Activated naive CD8-positive, alpha-beta T cell treated with anti-CD3 and anti-CD28 coated beads, Interleukin-2, amount 50 U/mL, for 24 hours (primary cell): ENCODE results near the gene KLHL14.
"Not testable (repeated sequence)": the region's sequence is repeated elsewhere in the genome, so short reads cannot be mapped to it uniquely, and the experiment has no call there.

Source experiments
- ATAC-seq: fragments of 150-1000 bp; cut with Tn5 transposase; one replicate; pipeline ENCODE4 v1.10.0; 2021
- DNase-seq: peaks from one replicate; pipeline ENCODE4 v3.0.0; 2021
- H3K27ac Mint-ChIP-seq: one replicate; pipeline ENCODE4 v1.8.0; 2021; ENCODE audit warnings: mild to moderate bottlenecking, mixed read lengths
- H3K27me3 Mint-ChIP-seq: one replicate; pipeline ENCODE4 v1.8.0; 2021; ENCODE audit warnings: mixed read lengths
- H3K36me3 Mint-ChIP-seq: one replicate; pipeline ENCODE4 v1.8.0; 2021; ENCODE audit warnings: low read depth, mixed read lengths
- H3K4me1 Mint-ChIP-seq: one replicate; pipeline ENCODE4 v1.8.0; 2021; ENCODE audit warnings: mixed read lengths
- H3K4me3 Mint-ChIP-seq: one replicate; pipeline ENCODE4 v1.8.0; 2021; ENCODE audit warnings: mild to moderate bottlenecking, moderate library complexity, mixed read lengths
- H3K9me3 Mint-ChIP-seq: one replicate; pipeline ENCODE4 v1.8.0; 2021; ENCODE audit warnings: mixed read lengths

KLHL14 gene

GRCh38 chr18:32670727-32671126, 102.1 kb downstream of the KLHL14 start:
- Mint-ChIP-seq H3K9me3 (no peaks in the 10 kb centered on the region), H3K4me3 (no peak overlapping the region), H3K4me1 (no peaks in the 10 kb centered on the region), H3K27me3 (peaks cover under 1% of the 10 kb centered on the region), H3K36me3 (no peaks in the 10 kb centered on the region), H3K27ac (no peak overlapping the region)
- no peak for DNase-seq
- ATAC-seq = no peak

GRCh38 chr18:32669549-32670165, 103.2 kb downstream of the KLHL14 start:
- Mint-ChIP-seq H3K9me3 (no peaks in the 10 kb centered on the region), H3K27ac (no peak overlapping the region), H3K4me1 (no peaks in the 10 kb centered on the region), H3K36me3 (no peaks in the 10 kb centered on the region), H3K4me3 (no peak overlapping the region), H3K27me3 (peaks cover 2% of the 10 kb centered on the region)
- DNase-seq (no peak), ATAC-seq (peak; percentile 36)

GRCh38 chr18:32668956-32669355, 103.9 kb downstream of the KLHL14 start:
- DNase-seq (no peak), ATAC-seq (no peak)
- Mint-ChIP-seq H3K9me3 (no peaks in the 10 kb centered on the region), H3K4me3 (no peak overlapping the region), H3K27ac (no peak overlapping the region), H3K4me1 (no peaks in the 10 kb centered on the region), H3K36me3 (no peaks in the 10 kb centered on the region), H3K27me3 (peaks cover 2% of the 10 kb centered on the region)

- Mint-ChIP-seq H3K27me3 (peaks cover 10% of the 10 kb centered on the region), H3K27ac (no peak overlapping the region), H3K4me1 (no peaks in the 10 kb centered on the region), H3K4me3 (no peak overlapping the region), H3K36me3 (no peaks in the 10 kb centered on the region), H3K9me3 (peaks cover 11% of the 10 kb centered on the region)
- ATAC-seq (no peak), DNase-seq (no peak)
Observed at GRCh38 chr18:32661486-32662299, 111.1 kb downstream of the KLHL14 start.

- not testable (repeated sequence) for H3K36me3 Mint-ChIP-seq, DNase-seq, H3K9me3 Mint-ChIP-seq, H3K4me1 Mint-ChIP-seq, H3K4me3 Mint-ChIP-seq, H3K27ac Mint-ChIP-seq, ATAC-seq, H3K27me3 Mint-ChIP-seq
Observed at GRCh38 chr18:32654507-32654906, 118.3 kb downstream of the KLHL14 start.

GRCh38 chr18:32637659-32638058, 135.2 kb downstream of the KLHL14 start:
- not testable (repeated sequence) for H3K9me3 Mint-ChIP-seq, H3K27me3 Mint-ChIP-seq, DNase-seq, H3K36me3 Mint-ChIP-seq, H3K27ac Mint-ChIP-seq, ATAC-seq, H3K4me1 Mint-ChIP-seq, H3K4me3 Mint-ChIP-seq

GRCh38 chr18:32637226-32637625, 135.6 kb downstream of the KLHL14 start:
- DNase-seq (no peak), ATAC-seq (no peak)
- Mint-ChIP-seq H3K36me3 (no peaks in the 10 kb centered on the region), H3K9me3 (no peaks in the 10 kb centered on the region), H3K4me1 (no peaks in the 10 kb centered on the region), H3K27ac (no peak overlapping the region), H3K27me3 (peaks cover 5% of the 10 kb centered on the region), H3K4me3 (no peak overlapping the region)

GRCh38 chr18:32634876-32635431, 137.9 kb downstream of the KLHL14 start:
- DNase-seq (no peak), ATAC-seq (no peak)
- Mint-ChIP-seq H3K27me3 (peaks cover 5% of the 10 kb centered on the region), H3K9me3 (no peaks in the 10 kb centered on the region), H3K4me1 (no peaks in the 10 kb centered on the region), H3K27ac (no peak overlapping the region), H3K36me3 (no peaks in the 10 kb centered on the region), H3K4me3 (no peak overlapping the region)

GRCh38 chr18:32629981-32630700, 142.7 kb downstream of the KLHL14 start:
- no peak overlapping the region for H3K4me3 Mint-ChIP-seq
- peaks cover 5% of the 10 kb centered on the region for H3K27me3 Mint-ChIP-seq
- H3K27ac Mint-ChIP-seq = no peak overlapping the region
- ATAC-seq (no peak), DNase-seq (no peak)
- H3K36me3 Mint-ChIP-seq = no peaks in the 10 kb centered on the region
- H3K4me1 Mint-ChIP-seq = no peaks in the 10 kb centered on the region
- H3K9me3 Mint-ChIP-seq = no peaks in the 10 kb centered on the region

GRCh38 chr18:32629292-32629691, 143.5 kb downstream of the KLHL14 start:
- H3K36me3 Mint-ChIP-seq = no peaks in the 10 kb centered on the region
- ATAC-seq (no peak), DNase-seq (no peak)
- no peak overlapping the region for H3K4me3 Mint-ChIP-seq
- H3K27me3 Mint-ChIP-seq = peaks cover 5% of the 10 kb centered on the region
- H3K9me3 Mint-ChIP-seq = no peaks in the 10 kb centered on the region
- no peak overlapping the region for H3K27ac Mint-ChIP-seq
- no peaks in the 10 kb centered on the region for H3K4me1 Mint-ChIP-seq

- no peak for DNase-seq
- H3K36me3 Mint-ChIP-seq = no peaks in the 10 kb centered on the region
- H3K4me3 Mint-ChIP-seq = no peak overlapping the region
- no peaks in the 10 kb centered on the region for H3K9me3 Mint-ChIP-seq
- ATAC-seq = no peak
- H3K4me1 Mint-ChIP-seq = no peaks in the 10 kb centered on the region
- H3K27ac Mint-ChIP-seq = no peak overlapping the region
- peaks cover 7% of the 10 kb centered on the region for H3K27me3 Mint-ChIP-seq
Observed at GRCh38 chr18:32624182-32624723, 148.6 kb downstream of the KLHL14 start.

- H3K27ac Mint-ChIP-seq = no peak overlapping the region
Observed at GRCh38 chr18:32623563-32623962, 149.3 kb downstream of the KLHL14 start.

More at GRCh38 chr18:32623563-32623962, 149.3 kb downstream of the KLHL14 start:
- Mint-ChIP-seq H3K27me3 (peaks cover 7% of the 10 kb centered on the region), H3K36me3 (no peaks in the 10 kb centered on the region), H3K4me1 (no peaks in the 10 kb centered on the region), H3K9me3 (no peaks in the 10 kb centered on the region), H3K4me3 (no peak overlapping the region)
- no peak for ATAC-seq
- no peak for DNase-seq
